Measurements from ENCODE around the gene ZYG11B. TPM values are rescaled to one million over a fixed set of nuclear protein-coding genes. Genes with fewer than 3 reads are reported as not detected.
A peak's percentile ranks its signal among the peaks of the same experiment; 100 is the strongest.

ZYG11B gene
- total and polyA plus RNA-seq, 9 of the 15 experiments (the other 6 are each of a cell fraction or from before 2014, with no cell fraction given) = 4.9 to 22.2 (median 12.2) TPM

- TF ChIP-seq CUX1 (CRISPR knock-in tag; IDR thresholded peaks at IDR 0.05) = no peak
- TF ChIP-seq NR1H2 (CRISPR knock-in tag; IDR thresholded peaks at IDR 0.05) = peak; percentile 81; the same call in 1 of the 2 replicates
- peak; percentile 39; the same call in 1 of the 2 replicates for TF ChIP-seq ATF2 (CRISPR knock-in tag; IDR thresholded peaks at IDR 0.05)
- no peak for TF ChIP-seq ZNF239 (CRISPR knock-in tag; IDR thresholded peaks at IDR 0.05)
- peak; percentile 27; the same call in 1 of the 2 replicates for TF ChIP-seq CBFB (CRISPR knock-in tag; IDR thresholded peaks at IDR 0.05)
- no peak for TF ChIP-seq ZC3H11A (IDR thresholded peaks at IDR 0.05; ENCODE audit: low read depth, low read length)
- no peak for TF ChIP-seq NFATC3 (IDR thresholded peaks at IDR 0.05)
- TF ChIP-seq ELK3 (CRISPR knock-in tag; IDR thresholded peaks at IDR 0.05) = no peak
- TF ChIP-seq TFAP4 (CRISPR knock-in tag; IDR thresholded peaks at IDR 0.05; ENCODE audit: borderline replicate concordance) = peak; percentile 84
- TF ChIP-seq MTA2 (IDR thresholded peaks at IDR 0.05; ENCODE audit: low read depth) = no peak
- TF ChIP-seq ZBTB2 (IDR thresholded peaks at IDR 0.05) = no peak
- peak; percentile 87; the same call in 1 of the 2 replicates for TF ChIP-seq HNRNPL (IDR thresholded peaks at IDR 0.05; ENCODE audit: low read depth, low read length)
- no peak for TF ChIP-seq EP300 (IDR thresholded peaks at IDR 0.05; ENCODE audit: low read length)
Measured at GRCh38 chr1:52842643-52843310, 116.5 kb downstream of the ZYG11B start, which contains the start of gene ZYG11A (continued).

Measured in K562 (cell line).